GM21526 (cell line): Measurements from ENCODE around the gene DNAH8.

ENCODE experiments used
- ATAC-seq: cut with Tn5 transposase; IDR thresholded peaks from one replicate; pipeline ENCODE4 v1.9.1; 2021; ENCODE audit warnings: moderate library complexity; ENCODE audit not compliant: unreplicated experiment, low FRiP score

Gene DNAH8

DNA sequence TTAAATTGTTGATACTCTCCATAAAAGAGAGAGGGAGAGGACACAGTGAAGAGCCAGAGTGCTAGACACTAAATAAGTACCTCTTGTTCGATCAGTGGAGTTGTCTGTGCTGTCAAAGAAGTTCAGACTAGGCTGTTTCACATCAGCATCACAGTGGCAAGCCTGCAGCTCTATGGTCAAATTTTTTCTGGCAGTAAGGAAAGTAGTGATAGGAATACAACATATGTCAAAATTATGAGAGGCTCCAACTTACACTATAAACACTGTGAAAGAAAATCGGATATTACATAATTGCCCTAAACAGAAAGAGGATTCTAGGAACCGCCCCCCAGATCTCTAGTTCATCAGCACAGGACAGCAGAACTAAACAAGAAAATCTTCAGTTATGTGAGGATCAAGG is 23.1 kb downstream of the DNAH8 start:
- no peak for ATAC-seq

DNA sequence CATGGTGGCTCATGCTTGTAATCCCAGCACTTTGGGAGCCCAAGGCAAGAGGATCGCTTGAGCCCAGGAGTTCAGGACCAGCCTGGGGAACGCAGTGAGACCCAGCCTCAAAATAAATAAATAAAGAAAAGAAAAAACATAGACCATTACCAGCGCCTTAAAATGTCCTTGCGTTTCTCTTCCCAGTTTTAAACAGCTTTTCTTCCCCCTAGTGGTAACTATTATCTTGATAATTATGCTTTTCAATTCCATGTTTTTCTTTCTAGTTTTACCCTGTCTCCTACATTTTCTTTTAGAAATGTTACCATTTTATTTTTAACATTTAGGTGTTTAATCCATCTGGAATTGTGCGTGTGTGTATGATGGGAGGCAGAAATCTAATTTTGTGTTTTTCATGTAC is 24.4 kb downstream of the DNAH8 start:
- no peak for ATAC-seq

DNA sequence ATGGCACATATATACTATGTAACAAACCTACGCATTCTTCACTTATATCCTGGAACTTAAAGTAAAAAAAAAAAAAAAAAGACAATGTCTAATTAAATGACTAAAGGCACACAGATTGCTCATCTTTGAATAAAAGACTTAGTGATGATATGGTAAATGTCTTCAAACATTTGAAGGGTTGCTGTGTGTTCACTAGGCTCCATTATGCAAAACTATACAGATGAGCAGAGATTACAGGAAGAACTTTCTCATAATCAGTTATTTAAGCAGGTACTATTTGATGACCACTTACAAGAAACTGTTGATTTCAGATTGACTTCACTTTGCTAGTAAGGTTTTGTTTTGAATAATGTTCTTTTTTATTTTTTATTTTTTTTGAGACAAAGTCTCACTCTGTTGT is 34.4 kb downstream of the DNAH8 start:
- no peak for ATAC-seq

DNA sequence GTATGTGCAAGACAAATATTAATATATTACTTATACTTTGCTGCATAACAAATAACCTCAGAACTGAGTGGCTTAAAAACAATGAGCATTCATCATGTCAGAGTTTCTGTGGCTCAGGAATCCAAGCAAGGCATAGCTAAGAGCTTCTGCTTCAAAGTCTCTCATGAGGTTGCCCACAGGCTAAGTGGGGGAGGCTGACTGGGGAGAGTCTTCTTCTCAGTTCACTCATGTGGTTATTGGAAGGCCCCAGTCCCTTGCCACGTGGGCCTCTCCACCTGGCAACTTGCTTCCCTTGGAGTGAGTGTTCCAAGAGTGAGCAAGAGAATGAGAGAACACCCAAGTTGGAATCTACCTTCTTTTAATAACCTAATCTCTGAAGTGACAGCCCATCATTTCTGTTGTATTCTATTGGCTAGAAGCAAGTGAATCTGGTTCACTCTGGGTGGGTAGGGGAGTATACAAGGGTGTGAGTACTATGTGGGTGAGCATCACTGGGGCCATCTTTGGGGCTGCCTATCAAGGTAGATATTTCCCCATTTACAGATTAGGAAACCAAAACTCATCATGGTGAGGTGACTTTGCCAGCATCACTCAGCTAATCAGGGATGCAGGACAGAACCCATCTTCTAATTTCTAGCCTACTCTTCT is 36.0 kb downstream of the DNAH8 start:
- ATAC-seq, result no peak

DNA sequence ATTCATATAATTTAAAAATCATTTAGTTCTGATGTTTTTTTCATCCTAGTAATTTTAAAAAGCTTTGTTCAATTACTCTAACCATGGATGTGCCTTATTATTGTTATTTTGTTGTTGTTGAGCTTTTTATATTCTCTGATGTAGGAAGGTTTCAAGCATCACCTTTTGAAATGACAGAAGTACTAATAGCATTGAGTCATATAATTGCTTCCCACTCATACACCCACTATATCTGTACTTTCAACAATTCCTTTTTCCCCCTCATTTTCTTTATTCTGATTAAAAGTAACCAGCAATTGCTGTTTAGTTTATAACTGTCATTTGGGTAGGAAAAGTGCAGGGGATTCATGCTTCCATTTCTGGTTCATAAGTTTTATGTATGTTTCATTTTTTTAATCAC is 38.6 kb downstream of the DNAH8 start:
- no peak for ATAC-seq

DNA sequence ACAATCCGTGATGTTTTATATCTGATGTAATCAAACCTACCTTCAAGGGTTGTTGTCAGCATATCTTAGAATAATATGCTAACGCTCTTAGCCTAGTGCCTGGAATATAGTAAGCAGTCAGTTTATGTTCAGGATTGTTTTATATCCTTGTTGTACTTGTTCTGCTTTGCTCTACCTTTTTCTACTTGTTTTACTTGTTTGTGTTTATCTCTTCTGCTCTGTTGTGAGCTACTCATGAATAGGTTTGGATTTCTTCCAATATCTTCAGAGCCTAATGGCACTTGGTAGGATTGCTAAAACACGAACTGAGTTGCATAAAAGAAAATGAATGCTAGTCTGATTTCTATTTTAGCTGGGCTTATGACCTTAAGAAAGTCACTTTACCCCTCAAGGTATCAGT is 40.1 kb downstream of the DNAH8 start:
- no peak for ATAC-seq

DNA sequence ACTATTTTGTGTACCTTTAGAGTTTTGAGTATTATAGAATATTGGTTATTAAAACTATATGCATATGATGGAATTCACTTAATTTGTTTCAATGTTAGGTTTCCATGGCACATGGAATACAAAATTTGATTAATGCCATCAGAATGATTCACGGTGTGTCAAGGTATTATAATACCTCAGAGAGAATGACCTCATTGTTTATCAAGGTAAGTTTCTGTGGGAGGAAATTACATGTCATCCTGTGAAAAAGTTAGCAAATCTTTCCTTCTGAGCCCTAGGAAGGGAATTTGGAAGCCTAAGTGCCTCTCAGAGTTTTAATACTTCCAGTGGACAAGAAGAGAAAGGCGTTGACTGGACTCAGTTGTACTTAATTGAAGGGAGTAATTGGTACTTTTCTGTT is 40.8 kb downstream of the DNAH8 start:
- no peak for ATAC-seq

DNA sequence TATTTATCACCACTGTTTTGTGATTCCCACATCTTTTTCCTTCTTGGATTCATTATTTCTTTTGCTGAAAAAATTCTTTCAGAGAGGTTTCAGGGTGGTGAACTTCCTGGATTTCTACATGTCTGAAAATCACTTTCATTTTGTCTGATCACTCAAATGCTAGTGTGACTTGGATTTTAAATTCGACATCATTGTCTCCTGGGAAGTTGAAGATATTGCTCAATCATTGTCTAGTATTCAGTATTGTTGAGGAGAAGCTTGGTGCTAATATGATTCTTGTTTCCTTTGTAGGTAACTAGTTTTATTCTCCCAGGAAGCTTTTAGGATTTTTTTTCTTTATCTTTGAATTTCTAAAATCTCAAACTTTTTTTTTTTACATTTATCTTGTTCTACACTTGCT is 45.0 kb downstream of the DNAH8 start:
- ATAC-seq, result no peak

DNA sequence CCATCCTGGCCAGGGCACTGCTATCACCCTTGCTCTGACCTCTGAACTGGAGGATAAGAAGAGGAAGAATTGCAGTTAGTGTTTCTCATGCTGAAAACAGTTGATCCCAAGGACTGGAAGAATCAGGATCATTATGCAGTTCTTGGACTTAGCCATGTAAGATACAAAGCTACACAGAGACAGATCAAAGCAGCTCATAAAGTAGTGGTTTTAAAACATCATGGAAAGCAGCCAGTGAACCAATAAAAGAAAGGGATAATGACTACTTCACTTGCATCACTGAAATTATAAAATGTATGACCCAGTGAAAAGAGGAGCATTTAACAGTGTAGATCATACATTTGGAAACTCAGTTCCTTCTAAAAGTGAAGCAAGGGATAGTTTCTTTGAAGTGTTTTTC is 47.7 kb downstream of the DNAH8 start:
- ATAC-seq, result no peak

DNA sequence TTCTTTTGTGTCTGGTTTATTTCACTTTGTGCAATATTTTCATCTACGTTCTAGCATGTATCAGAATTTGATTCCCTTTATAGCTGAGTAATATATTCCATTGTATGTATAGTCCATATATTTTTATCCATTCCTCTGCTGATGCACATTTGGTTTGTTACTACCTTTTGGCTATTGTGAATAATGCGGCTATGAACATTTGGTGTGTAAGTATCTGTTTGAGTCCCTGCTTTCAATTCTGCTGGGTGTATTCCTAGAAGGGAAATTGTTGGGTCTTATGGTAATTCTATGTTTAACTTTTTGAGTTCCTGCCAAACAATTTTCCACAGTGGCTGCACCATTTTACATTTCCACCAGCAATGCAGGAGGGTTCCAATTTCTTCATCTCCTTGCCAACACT is 52.4 kb downstream of the DNAH8 start:
- no peak for ATAC-seq

DNA sequence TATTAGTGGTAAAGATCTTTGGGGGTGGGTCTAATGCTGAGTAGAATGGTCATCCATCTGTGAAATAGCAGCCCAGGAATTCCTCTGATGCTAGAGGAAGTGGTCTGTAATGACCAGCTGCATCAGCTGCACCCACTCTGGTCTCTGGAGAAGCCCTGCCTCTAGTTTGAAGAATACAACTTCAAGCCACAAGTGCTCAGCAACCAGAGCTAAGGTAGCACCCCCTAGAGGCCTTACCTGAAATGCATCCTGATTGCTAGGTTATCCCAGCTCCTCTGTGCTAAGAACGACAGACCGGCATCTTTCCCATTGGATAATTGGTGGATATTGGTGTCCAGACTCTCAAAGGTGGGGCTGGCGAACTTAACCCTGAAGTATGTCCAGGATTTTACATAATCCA is 58.2 kb downstream of the DNAH8 start:
- no peak for ATAC-seq

DNA sequence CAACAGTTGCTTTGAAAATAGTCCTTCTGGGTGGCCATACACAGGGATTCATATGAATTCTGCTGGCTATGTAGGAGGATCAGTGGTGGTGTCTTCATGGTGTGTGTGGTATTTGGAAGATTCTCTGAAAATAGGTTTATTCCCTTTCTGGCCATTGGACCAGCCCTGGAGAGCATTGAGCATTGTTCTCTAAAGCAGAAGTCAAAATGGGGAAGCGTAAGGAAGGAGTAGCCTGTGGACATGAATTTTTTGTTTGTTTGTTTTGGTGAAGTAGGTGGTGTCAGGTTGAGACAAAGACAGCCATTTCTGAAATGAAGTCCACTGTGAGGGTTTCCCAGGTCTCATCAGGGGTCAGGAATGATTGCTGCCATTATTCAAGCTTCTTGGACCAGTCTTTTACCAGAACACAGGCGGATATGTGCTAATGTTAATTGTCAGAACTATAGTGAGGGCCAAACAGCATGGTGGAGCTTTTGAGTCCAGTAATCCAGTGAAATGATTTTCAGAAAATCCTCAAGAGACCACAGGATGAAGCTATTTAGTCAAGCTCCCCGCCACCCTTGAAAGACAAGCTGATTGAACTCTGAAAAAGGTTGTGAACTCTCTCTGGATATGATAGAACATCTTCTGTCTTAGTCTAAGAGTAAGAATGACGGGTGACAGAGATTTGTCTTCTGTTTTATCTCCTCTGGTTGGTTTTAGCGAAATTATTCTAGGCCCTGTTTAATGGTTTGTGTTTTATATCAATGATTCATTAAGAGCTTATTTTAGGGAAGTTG is 60.0 kb downstream of the DNAH8 start:
- no peak for ATAC-seq

DNA sequence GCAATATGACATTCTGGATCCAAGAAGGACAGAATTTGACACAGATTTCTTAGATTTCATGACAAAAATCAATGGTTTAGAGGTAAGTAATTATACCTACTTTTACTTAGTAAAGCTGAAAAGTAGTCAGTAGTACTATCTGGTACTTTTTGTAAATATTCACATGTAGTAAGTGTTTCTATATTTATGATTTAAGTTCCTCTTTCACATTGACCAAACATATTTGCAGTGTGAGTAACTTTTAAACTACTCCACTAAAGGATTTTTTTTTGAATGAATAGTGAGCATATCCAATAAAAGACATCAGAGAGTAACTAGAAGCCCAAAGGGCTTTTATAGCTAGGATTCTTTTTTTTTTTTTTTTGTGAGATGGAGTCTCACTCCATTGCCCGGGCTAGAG is 60.8 kb downstream of the DNAH8 start:
- ATAC-seq, result peak; percentile 65

DNA sequence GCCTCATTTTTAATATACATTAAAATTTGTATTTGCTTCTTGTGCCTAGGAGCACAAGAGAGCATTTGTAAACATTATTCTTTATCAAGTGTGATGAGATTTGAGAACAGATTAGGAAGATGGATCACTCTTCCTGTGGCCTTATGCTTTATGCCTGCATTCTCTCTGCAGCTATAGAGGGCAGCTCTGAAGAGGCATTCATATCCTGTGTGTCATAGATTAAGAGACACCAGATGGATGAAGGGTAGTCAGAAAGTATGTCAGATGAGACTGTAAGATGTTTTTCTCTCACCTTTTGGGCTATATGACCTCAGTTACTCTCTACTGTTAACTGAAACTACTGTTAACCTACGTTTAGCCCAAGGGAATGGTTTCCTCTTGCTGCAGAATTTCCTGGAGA is 61.4 kb downstream of the DNAH8 start:
- no peak for ATAC-seq

DNA sequence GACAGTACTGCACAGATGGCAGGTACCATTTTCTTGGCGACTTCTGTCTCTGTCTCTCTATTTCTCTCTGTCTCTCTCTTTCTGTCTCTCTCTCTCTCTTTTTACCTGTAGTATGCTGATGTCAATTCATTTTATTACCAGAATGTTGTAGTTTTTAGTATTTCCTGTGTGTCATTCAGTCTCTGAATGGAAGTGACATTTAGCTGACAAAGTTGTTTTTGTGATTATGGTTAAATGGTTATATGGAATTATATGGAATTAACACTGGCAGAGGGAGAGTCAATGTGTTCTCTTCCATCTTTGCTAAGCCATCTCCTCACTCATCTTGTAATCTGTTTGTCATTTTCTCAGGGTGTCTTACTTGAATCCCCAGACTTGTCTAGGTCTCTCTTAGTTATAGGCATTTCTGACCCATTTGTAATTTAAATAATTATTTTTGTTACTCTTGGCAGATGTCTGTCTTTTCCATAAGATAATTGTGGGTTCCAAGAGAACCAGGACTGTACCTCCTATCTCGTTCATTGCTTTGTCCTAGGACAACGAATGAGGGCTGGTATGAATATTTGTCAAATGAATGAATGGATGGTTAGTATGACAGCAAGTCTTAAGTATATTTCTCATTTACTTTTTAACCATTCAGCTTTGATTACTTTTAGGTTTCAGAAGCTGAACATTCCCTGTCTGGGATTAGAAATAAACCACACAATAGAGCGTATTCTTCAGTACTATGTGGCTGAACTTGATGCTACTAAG is 64.4 kb downstream of the DNAH8 start:
- ATAC-seq, result no peak

DNA sequence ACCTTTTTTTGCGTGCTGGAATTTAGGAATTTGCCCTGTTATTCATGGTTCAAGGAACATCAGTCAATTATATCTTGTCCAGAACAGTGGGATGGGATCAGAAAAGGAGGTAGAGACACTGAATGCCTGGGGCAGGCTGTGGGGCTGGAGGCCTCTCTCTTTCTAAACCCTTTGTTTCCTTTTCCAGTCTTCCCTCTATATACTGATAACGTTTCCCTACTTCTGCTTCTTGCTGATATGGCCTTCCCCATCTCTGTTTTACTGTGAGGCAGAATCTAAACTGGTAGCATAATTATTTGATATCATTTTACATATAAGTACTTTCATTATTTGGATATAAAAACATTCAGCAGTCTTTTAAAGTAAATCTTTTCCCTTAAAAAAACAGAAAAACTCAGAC is 67.5 kb downstream of the DNAH8 start:
- no peak for ATAC-seq

DNA sequence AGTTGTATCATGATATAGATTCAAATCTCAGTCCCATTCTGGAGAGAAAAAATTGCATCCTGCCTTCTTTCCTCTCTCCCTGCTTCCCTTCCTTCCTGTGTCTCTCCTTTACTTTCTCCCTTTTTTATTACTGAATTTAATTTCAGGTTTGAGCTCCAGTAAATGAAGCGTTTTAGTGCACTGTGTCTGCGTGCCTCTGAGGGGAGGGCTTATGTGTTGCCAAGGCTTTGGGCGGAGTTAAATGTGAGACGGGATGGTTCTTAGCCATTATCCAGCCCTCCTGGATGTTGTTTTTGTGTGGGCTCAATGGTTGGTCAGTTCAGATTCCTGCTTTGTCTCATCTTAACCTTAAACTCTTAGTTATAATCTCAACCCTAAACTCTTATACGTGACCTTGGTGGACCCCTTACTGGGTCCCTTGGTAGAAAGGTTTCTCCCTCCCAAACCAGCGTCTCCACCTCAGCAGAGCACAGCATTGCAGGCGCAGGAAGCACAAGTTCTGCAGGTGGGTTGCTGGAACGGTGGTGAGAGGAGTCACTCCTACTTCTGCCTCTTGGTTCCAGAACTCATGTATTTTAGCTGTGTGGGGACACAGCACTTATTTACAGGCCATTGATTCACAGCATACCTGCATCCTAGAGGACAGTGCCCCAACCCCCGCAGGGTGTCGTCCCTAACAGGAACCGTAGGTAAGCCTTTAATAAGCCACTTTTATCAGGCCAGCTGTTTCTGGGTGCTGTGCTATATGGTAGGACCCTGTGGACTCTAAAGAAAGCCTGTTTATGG is 68.5 kb downstream of the DNAH8 start:
- ATAC-seq, result no peak

DNA sequence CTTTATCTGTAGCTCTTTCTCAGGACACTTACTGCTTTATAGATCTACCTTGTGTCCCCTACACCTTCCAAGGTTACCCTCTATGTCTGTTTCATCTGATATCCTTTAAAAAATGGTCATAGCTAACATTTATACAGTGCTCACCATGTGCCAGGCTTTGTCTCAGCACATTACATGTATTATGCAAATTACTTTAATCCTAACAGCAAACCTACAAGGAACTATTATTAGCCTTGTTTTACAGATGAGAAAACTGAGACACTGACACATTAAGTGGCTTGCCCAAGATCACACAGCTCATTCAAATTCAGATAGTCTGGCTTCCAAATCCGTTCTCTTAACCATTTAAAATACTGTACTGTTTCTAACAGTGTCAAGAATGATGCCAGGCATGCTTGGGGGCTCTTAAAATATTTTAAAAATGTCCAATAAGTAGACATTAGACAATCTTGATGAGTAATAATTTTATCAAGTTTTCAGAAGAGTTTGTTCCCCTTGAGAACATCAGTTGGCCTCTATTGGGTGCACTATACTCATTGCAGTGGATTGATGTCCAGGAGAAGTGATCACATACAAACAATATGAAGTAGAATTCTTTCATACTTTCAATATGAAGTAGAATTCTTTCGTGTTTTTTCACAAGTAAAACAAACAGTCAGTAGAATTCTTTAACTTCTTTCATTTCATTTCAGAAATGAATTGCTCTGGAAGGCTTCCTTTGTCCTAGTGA is 69.6 kb downstream of the DNAH8 start:
- ATAC-seq, result no peak

DNA sequence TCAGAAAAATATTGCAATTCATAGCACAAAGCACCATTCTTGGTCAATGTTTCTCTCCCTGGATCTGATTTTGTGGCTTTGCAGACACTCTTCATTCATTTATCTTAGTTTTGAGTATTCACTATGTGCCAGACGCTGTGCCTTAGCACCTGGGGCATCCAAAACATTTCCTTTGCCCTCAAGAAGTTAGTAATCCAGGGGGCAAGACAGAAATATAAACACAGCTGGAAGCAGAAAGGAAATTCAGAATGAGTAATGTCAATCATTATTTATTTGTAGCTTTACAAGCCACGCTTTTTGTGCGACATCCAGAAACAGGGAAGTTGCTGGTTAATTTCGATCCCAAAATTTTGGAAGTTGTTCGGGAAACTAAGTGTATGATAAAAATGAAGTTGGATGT is 71.4 kb downstream of the DNAH8 start:
- no peak for ATAC-seq

DNA sequence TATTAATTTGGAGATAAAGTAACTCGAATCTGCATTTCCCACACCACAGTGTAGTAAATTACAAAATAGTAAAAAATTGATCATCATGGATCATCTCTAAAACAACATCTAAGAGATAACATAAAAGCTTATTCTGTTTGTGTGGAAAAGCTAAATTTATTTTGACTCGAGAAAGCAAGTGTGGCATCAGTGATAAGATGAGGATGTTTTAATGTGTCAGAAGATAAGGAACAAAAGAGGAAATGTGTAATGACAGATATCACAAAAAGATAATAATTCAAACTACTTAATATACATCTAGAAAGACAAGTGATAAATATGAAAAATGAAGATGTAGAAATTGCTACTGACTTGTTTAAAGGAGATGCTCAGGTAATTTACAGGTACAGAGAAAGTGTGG is 74.1 kb downstream of the DNAH8 start:
- ATAC-seq, result no peak
